Measurements from ENCODE around the gene DUSP3.

The DUSP3 gene

DNA sequence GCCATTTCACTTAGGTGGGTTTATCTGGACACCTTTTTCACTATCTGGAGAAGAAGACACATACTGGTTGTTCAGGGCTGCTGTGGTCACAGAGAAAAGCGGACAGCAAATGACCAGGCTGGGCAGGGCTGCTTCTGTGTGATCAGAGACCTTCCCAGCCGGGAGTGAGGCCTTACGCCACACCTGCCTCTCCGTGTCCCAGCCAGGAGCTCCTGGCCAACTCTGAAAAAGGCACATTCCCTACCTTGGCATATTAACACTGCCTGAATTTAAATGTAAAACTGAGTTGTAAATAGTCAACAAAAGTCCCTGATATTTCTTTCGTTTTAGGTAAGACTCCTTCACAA lies 11.1 kb downstream of the DUSP3 start:
- DNase-seq = no peak

DNA sequence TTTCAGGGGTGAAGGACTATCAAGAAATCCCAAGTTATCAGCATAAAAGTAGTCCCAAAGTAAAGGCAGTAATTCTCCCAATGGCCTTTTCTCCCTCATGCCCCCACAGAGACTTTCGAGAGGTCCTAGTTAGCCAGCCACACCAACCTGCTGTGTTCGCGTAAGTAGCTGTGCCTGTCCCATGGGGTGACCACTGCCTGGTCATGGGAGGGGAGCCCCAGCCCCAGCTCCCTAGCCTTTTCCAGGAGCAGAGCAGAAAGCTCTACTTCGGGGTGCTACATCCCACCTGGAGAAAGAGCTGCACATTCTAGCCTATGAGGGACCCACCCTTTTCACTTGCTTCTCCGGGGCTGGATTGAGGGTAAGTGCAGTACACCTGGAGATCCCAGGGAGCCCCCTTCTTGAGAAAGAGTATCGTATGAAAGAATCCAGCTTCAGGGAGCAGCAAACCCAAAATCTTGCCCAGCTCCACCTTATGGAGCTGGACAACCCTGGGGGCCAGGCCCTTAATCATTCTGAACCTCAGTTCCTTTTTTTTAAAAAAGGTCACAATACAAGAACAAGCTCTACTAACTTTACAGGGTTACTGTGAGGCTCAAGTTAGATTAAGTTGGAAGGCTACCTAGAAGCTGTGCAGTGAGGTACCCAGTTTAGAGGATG lies 11.6 kb downstream of the DUSP3 start:
- no peak for DNase-seq

DNA sequence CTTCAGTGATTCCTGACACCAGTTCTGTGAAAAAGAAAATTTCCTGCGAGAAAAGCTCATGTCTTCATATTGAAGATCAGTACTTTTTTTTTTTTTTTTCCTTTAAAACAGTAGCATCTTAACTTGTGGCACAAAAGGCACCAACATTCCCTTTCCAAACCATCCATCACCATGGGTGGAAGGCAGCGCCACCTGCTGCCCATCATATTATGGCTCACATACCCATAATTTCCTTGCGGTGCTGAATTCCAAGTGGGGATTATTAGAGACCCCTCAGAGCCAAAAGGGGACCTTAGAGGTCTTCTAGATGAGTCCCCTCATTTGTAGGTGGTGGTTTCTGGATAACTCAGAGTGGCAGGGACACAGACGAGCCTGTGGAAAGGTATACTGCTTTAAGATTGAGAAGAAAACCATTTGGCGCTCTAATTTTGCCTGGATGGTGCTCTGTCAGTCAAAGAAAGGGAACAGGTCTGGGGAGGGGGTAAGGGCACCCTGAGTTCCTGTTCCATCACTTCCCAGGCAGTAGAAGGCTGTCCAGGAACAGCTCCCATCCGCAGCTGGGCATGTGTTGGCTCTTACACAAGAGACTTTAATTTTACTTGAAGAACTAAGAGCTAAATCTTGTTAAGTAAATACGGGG lies 12.2 kb downstream of the DUSP3 start:
- DNase-seq = peak; percentile 57

DNA sequence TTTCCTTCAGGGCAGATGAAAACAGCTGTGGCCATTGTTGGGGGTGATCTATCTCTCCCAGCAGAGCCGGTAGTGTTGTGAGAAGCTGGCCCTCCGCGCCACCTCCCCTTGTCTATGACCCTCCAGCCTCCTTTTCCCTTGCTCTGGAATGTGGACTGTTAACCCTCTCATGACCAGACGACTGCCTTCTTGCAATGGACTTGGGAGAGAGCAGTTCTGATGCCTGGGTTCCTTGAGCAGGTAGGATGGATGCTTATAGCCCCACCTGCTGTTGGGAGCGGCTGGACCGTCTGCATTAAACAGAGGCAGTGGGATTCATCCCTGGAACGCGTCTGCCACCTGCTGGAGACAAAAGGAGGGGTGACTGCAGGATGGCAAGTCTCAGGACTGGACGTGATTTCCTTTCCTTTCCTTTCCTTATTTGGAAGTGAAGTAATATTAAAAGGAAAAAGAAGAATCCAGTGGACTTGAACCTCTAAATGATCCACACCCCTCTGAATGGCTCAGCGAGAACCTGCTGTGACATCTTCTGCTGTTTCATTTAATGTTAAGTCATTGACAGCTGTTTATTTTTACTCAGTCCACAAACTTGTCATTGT lies 18.4 kb downstream of the DUSP3 start:
- DNase-seq = peak; percentile 86

DNA sequence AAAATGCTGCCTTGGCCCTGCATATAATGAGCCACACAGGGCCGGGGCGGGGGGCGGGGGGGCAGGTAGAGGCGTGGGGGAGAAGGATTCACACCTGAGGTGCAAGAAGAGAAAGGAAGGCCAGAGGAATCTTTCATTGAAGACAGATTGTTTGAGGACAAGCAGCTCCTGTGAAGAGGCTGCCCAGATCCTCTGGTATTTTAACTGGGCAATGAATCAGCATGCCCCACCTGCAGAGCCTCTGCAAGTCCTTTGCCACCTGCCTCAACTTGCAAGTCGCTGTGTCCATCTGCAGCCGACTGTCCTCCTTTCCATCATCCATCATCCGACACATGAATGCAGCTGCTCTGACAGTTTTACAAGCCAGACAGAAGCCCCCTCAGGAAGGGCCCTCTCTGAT lies 18.9 kb downstream of the DUSP3 start:
- DNase-seq = no peak

DNA sequence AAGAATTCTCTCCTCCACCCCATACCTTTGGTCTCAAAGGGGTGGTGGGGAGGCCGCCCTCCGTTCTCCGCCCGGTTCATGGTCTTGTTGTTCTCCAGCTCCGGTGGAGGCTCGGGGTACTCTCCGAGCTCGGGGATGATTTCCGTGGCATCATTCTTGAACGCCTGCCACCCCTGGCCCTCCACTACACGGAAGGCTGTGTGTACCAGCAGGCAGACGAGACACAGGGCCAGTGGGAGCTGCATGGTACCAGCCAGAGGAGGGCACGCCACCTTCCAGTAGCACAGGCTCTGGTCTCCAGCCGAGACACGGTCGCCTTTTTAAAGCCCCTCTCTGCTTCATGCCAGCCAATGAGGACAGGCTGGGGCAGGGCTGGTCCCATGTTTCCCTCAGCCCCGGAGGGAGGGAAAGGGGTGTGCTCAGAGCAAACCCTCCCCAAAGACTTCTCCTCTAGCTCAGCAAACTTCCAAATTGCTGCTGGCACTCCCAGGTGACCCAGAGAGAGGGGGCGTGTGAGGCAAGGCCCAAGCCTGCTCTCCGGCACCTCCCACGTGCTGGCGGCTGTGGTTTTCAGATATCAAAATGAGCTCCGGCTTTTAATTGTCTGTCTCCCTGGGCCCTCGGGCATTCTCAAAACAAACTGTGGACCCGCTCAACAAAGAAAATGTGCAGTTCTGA lies 20.1 kb downstream of the DUSP3 start, which contains the start of gene SOST:
Gene SOST, minus strand, starts transcription at position 295 of the 678 bp plus-strand sequence. Its CDS starts 50 bp downstream, at position 245.
- no peak for DNase-seq

DNA sequence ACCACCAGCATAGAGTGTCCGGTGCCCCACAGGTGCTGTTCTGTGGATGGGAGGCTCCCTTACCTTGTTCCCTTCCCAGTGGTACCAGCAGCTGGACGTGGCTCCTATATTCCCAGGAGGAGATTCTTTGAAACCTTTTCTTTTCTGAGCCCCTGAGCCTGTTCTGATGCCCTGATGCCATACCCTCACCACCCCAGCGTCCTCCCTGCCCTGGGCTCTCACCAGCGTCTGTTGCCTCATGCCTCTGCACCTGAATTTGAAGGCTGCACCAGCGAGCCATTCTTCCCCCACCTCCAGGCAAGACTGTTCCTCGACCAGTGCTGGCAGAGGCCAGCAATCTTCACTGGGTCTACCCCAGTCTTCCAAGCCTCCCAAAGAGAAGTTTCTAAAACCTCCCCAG lies 20.7 kb downstream of the DUSP3 start:
- DNase-seq = no peak

DNA sequence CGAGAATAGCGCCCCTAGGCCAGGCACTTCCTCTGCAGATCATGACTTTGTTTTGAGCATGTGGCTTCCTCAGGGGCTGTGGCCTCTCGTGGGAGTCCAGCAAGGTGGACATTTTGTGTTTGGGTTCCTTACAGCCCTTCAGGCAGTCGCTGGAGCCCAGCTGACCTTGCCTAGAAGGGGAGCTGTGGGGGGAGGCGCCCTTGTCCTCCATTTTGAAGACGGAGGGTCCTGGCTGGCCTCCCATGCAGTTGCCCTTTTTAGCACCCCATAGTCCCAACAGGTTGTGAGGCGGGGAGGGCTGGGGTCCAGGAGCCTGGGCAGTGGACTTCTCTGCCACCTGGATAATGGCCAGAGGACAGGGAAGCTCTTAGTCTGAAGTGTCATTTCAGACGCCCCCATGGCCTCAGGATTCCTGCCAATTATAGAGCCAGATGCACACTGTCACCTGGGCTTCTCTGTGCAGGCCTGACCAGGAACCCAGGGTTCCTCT lies 21.6 kb downstream of the DUSP3 start:
- DNase-seq = no peak

DNA sequence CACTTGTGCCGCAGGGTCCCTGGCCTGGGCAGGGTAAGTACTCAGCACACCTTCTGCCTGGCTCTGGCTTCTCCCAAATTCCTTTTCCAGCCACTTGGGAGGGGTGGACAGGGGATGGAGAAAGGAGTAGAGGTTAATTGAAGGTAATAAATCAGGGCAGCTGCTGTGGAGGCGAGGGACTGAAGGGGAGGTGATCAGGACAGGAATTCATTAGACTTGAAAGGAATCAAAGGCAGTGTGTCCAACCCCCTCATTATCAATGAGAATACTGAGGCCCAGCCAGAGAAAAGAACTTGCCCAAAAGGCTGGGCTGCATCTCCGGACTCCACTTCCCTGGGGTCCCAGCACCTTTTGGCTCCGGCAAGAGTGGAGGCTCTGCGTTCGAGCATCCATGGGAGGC lies 22.6 kb downstream of the DUSP3 start:
- no peak for DNase-seq

DNA sequence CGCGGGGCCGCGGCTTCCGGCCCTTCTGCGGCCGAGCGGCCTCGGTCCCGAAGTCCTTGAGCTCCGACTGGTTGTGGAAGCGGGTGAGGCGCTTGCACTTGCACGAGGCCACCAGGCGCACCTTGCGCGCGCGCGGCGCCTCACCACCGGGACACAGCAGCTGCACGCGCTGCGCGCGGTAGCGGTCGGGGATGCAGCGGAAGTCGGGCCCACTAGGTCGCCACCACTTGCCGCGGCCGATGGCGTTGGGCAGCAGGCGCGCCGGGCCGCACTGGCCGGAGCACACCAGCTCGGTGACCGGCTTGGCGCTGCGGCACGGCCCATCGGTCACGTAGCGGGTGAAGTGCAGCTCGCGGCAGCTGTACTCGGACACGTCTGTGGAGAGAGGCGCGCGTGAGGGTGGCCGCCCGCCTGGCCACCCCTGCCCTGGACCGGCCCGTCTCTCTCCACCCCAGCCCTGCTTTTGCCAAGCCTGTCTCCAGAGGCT lies 23.3 kb downstream of the DUSP3 start:
- DNase-seq = no peak

DNA sequence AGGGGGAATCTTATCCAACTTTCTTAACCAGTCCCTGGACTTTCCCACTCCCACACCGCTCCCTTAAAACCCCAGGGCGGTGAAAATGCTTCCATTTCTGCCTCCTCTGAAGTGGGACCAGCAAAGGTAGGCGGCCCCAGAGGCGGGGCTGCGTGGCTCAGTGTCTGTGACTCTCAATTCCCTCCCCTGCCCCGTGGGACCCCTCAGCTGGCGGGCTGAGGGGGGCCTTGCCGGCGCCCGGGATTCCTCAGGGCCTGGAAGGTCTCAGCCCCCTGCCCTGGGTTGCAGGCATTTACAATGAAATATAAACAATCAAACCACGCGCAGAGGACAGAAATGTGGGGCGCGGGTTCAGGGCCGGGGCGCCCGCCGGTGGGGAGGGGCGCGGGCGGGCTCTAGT lies 23.8 kb downstream of the DUSP3 start:
- no peak for DNase-seq

DNA sequence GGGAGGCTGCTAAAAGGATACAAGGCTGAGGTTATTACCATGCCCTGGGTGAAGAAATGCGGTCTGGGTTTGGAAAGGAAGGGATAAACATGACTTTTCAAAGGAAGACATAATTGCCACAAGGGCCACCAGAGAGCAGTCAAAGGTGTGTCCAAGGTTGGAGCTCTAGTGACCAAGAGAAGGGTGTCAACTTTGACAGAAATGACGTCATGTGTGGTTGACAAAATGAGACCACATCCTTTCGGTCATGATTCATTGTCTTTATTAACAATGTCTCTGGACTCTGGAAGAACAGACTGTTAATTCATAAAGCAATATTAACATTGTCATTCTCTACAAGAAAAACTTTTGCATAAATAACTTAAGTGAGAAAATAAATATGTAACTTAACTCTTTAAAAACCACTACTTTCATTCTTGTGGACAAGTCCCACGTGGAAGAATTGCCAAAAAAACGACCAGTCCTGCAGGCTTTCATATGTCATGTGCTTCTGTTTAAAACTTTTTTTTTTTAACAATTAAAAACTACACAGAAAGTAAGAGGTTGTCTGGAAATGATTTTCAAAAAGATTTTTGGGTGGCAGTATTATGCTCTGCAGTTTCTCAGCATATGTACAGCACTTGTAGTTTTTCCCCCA lies 25.2 kb downstream of the DUSP3 start:
- no peak for DNase-seq

DNA sequence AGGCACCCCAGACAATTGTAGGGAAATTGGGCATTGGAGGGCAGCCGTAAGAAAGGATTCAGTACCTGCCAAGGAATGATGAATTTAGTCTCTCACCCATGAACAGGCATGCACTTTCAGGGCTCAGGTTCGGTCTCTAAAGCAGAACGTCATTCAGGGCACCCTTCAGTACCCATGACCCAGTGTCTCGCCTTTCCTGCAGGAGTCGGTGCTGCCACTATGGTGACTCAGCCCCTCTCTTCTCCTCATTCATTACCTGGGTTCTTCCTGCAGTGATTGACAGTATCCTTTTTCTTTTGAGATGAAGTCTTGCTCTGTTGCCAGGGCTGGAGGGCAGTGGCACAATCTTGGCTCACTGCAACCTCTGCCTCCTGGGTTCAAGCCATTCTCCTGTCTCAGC lies 28.6 kb downstream of the DUSP3 start:
- no peak for DNase-seq

DNA sequence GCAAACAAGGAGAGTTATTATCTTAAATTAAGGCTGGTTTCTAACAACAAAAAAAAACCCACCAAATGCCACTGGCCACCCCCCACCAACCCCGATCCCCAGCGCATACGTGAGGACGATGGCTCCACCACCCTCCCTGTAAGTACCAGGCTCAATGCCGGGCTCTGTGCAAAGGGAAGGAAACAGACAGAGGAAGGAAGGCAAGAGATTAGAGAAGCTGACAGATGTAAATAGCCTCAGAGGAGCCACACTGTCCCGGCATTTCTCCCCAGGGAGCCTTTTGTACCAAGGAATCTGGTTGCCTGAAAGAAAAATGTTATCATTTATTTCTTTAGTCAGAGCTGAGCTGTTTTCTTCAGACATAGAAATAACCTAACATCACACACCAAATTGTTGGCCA lies 33.2 kb downstream of the DUSP3 start:
- no peak for DNase-seq

DNA sequence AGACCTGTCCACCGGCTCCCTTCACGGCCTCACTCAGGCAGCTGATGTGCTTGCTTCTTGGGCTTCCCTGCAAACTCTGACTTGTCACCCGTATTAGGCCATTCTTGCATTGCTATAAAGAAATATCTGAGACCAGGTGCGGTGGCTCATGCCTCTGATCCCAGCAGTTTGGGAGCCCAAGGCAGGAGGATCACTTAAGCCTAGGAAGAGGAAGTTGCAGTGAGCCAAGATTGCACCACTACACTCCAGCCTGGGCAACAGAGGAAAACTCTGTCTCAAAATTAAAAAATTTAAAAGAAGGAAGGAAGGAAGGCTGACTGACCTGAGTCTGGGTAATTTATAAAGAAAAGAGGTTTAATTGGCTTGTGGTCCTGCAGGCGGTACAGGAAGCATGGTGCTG lies 37.1 kb downstream of the DUSP3 start:
- DNase-seq = no peak

DNA sequence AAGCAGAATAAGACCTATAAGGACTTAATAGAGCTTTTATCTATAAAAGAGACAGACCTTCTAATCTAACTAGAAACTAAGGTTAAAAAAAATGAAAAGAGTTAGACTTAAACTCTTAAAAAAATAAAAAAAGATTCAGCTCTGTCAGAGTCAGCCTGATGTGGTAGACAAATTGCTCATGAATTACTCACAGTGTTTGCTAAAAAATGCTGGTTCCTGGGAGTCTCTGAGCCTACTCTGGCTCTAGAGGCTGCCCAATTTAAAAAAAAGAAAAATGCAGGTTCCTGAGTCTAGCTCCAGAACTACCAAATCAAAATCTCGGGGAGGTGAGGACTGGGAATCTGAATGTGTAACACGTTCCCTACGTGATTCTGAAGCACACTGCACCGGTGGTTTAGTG lies 38.2 kb downstream of the DUSP3 start:
- DNase-seq = no peak

DNA sequence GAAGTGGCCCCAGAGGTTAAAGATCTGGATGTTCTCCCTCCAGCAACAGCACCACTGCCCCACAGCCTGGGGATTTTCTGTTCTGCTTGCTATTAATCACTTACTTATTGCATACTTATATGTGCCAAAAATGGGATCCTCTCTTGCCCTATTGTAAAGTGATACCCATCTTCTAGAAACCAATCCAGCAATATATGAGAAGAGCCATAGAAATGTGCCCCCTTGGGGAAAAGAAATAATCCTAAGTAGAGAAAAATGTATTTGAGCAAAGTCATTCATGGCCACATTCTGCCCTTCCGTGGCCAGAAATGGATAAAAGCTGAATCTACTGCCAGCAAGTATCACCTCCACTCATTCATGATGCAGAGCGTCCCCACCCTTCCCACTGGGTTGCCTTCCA lies 41.1 kb downstream of the DUSP3 start:
- no peak for DNase-seq

DNA sequence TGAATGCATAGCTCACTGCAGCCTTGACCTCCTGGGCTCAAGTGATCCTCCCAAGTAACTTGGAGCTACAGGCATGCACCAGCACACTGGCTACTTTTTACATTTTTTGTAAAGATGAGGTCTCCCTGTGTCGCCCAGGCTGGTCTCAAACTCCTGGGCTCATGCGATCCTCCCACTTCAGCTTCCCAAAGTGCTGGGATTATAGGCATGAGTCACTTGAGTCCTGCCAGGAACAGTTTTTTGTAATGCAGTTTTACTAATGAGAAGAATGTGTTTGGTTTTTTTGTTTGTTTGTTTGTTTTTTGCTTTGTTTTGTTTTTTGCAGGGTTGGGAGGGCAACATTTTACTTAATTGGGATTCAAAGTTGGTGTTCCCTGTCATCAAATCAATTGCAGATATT lies 42.4 kb downstream of the DUSP3 start:
- no peak for DNase-seq

DNA sequence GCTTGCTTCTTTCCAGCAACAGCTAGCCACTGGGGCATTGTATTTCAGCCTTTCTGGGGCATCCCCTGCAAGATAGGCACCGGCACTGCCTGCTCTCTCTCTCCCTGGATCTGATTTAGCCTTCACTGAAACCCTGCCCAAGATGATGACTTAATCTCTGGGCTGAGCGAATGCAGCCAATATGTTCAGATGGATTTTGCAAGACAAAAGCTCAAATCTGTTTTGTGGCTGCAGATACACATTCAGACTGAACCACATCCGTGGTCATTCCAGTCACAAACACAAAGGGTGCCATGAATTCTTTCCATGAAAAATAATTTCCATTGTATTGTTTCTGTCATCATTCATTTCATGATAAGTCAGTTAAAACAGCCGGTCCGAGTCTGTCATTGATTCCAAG lies 44.4 kb downstream of the DUSP3 start:
- no peak for DNase-seq

DNA sequence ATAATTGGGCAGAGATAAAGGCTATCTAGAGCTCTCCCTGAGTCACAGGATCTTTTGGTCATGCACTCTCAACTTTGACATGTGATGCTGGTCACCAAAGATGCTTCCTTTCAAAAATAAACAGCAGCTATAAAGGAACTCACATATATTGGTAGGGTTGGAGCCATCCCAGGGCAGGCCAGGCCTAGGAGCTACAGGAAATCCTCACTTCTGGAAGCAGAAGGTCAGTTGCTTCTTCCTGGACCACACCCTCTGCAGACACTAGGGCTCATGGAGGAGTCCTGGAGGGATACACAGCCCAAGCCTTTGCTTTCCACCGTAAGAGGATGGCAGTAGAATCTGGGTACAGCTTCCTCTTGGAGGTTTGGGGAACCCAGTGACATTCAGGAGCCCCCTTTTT lies 44.8 kb downstream of the DUSP3 start:
- DNase-seq = no peak

DNA sequence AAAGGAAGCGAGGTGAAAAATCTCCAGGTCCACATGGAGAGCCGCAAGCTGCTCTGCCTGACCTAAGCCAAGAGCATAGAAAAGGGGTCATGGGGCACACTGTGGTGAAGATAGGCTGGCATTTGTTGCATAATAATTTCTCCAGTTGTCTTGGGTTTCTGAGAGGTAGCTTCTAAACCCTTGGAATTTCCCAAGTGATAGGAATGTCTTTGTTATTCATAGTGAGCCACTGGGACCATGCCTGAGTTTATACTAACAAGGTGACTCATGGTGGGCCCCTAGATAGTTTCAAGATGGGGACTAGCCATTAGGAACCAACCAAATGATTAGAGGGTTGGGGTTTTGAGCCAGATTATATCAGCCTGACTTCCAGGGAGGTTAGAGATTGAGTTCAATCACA lies 45.8 kb downstream of the DUSP3 start:
- no peak for DNase-seq

DNA sequence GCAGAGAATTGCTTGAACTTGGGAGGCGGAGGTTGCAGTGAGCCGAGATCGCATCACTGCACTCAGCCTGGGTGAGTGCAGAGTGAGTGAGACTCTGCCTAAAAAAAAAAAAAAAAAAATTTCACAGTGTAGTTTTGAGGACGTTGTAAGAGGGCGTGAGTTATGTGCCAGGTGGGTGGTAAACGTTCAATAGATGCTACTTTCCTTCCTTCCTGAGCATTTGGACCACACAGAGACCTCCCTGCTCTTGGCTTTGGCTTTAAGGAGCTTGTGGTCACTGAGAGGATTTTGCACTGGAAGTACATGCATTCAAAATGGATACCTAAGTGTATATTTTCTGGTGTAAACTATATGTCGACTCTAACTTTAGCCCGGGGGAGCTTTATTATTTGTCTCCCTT lies 50.7 kb downstream of the DUSP3 start:
- DNase-seq = no peak

DNA sequence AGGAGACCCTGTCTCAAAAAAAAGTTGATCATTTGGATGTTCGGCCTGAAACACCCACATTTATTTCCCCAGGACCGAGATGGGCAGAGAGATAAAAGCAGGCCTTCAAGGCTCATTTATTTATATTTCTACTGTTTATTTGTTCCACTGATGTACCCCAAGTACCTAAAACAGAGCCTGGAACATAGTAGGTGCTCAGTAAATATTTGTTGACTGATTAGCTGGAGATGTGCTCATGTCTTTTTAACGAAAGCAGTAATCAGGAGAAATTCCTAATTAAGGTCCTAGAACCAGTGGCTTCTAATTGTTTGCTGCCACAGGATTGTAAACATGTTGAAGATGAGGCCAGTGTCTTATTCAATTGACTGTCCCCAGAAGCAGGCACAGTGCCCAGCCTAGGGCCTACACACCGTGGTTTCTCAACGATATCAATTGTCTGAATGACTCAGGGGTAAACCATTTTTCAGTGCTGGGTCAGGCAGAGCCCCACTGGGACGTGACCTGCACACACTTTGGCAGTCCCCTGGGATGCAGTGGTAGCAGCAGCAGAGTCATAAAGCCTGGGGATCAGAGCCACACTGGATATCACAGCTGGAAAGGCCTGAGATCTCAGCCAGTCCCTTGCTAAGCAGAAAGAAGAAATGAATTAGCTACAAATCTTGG lies 54.9 kb downstream of the DUSP3 start:
- DNase-seq = no peak

Data from NCI-H510A treated with DMSO at 0.1 percent for 48 hours (cell line).